K562 (cell line): ENCODE results near the gene C16orf90. TPM values are rescaled to one million over a fixed set of nuclear protein-coding genes. Genes with fewer than 3 reads are reported as not detected.

ENCODE experiments used
- ATAC-seq: fragments of 200-7000 bp; cut with Tn5 transposase; 3 replicates; pipeline ENCODE4 v1.9.1; 2020; ENCODE audit warnings: moderate library complexity
- BruUV-seq: library from RNA; stranded (reverse); fragments of 400-500 nt; replicated peaks from 2 replicates; lab custom pipeline; 2021; lab: Mats Ljungman, UMichigan
- CTCF ChIA-PET: fragments of 300-600 bp; formaldehyde crosslinking; extraction: SDS; loops from one replicate; lab custom pipeline; 2021; ENCODE audit warnings: low intra/inter-chr PET ratio; lab: Yijun Ruan, JAX
- POLR2A ChIA-PET: fragments of 300-600, 350-650 bp; sonication (Branson Sonifier 250); formaldehyde crosslinking; extraction: SDS; loops from one replicate; lab custom pipeline; 2021; ENCODE audit warnings: antibody characterized with exemption, inconsistent platforms; lab: Yijun Ruan, JAX
- DNase-seq, 4 experiments: peaks; one replicate each; pipeline versions ENCODE4 v3.0.0 to v3.0.0-alpha.2; 2011 to 2018; ENCODE audit warnings: low spot score in 3 of 4, mixed read lengths in 3 of 4; ENCODE audit errors: extremely low read depth in 1 of 4
- FAIRE-seq: peaks from 2 replicates; lab custom pipeline; 2011; peaks lifted over from hg19 to GRCh38; lab: Jason Lieb, UNC
- H2AFZ ChIP-seq: 2 replicates; pipeline ENCODE4 v1.6.0; 2011; ENCODE audit warnings: low read depth, low read length, control low read depth, inconsistent platforms
- H3K27ac ChIP-seq: fragments of 200-600 bp; 3 replicates; pipeline ENCODE4 v1.8.0; 2011; ENCODE audit warnings: low read depth, mild to moderate bottlenecking, control low read depth, inconsistent platforms, low read length, moderate library complexity, mixed read lengths; ENCODE audit errors: extremely low read depth
- H3K27me3 ChIP-seq, 2 experiments: fragments of 300-600 bp in 1 of 2; 2 replicates in 1 of 2; 3 replicates in 1 of 2; pipeline versions ENCODE4 v1.6.0 to v1.8.0; 2011; ENCODE audit warnings: inconsistent platforms in 2 of 2, low read length in 2 of 2, mild to moderate bottlenecking in 1 of 2, mixed read lengths in 1 of 2, moderate library complexity in 1 of 2; ENCODE audit not compliant: control insufficient read depth in 2 of 2, insufficient read depth in 2 of 2
- H3K36me3 ChIP-seq: fragments of 300-600 bp; 3 replicates; pipeline ENCODE4 v1.8.0; 2011; ENCODE audit warnings: mild to moderate bottlenecking, low read length, inconsistent platforms; ENCODE audit not compliant: control insufficient read depth, insufficient read depth
- H3K4me1 ChIP-seq, 2 experiments: fragments of 200-600 bp in 1 of 2; replicated peaks in 1 of 2; 2 replicates in 1 of 2; 3 replicates in 1 of 2; pipeline versions ENCODE4 v1.5.1 to v1.8.0; 2011; ENCODE audit warnings: inconsistent platforms in 2 of 2, low read length in 2 of 2, mild to moderate bottlenecking in 1 of 2, mixed read lengths in 1 of 2, moderate library complexity in 1 of 2; ENCODE audit not compliant: control insufficient read depth in 2 of 2, insufficient read depth in 2 of 2
- H3K4me2 ChIP-seq: 2 replicates; pipeline ENCODE4 v1.6.1; 2011; ENCODE audit warnings: low read length, control low read depth, inconsistent platforms, mixed read lengths; ENCODE audit not compliant: insufficient read depth
- H3K4me3 ChIP-seq: fragments of 200-600 bp; sonication (generic), shearing (Covaris generic); 2 replicates; pipeline ENCODE4 v1.5.1; 2016; ENCODE audit warnings: control low read depth, inconsistent platforms
- H3K79me2 ChIP-seq: fragments of 200-600 bp; 3 replicates; pipeline ENCODE4 v1.8.0; 2011; ENCODE audit warnings: low read length, inconsistent platforms; ENCODE audit not compliant: control insufficient read depth, insufficient read depth
- H3K9ac ChIP-seq, 2 experiments: 2 replicates each; pipeline versions ENCODE4 v1.6.0 to v1.6.1; 2011; ENCODE audit warnings: low read depth in 2 of 2, low read length in 2 of 2, control low read depth in 1 of 2, inconsistent platforms in 1 of 2, mild to moderate bottlenecking in 1 of 2, mixed read lengths in 1 of 2; ENCODE audit not compliant: insufficient read depth in 1 of 2
- H3K9me1 ChIP-seq: one replicate; pipeline ENCODE4 v1.6.0; 2011; ENCODE audit warnings: inconsistent platforms, mild to moderate bottlenecking, low read length, moderate library complexity; ENCODE audit not compliant: control insufficient read depth, insufficient read depth
- H3K9me3 ChIP-seq: replicated peaks from 2 replicates; pipeline ENCODE4 v1.5.1; 2011; ENCODE audit warnings: low read depth, low read length, inconsistent platforms; ENCODE audit not compliant: control insufficient read depth, insufficient read depth
- H4K20me1 ChIP-seq: replicated peaks from 2 replicates; pipeline ENCODE4 v1.6.1; 2011; ENCODE audit warnings: low read length, inconsistent platforms, mixed read lengths; ENCODE audit not compliant: control insufficient read depth, insufficient read depth
- BCL6 ChIP-seq: fragments of 250-450 bp; sonication (Bioruptor Pico); IDR thresholded peaks from 2 replicates; pipeline ENCODE4 v1.4.0; 2020
- FOXA3 ChIP-seq, 2 experiments: fragments of 450-650 bp in 1 of 2; sonication (generic) in 1 of 2; formaldehyde crosslinking; IDR thresholded peaks in 1 of 2; conservative IDR thresholded peaks in 1 of 2; 2 replicates each; pipeline versions ENCODE4 v1.4.0 to v1.8.0; 2020 to 2022; ENCODE audit warnings: mild to moderate bottlenecking in 2 of 2, missing genetic modification reagents in 1 of 2
- MAFG ChIP-seq: fragments of 450-650 bp; conservative IDR thresholded peaks from 2 replicates; pipeline ENCODE4 v1.6.1; 2016; ENCODE audit warnings: missing genetic modification characterization, missing compliant biosample characterization
- RBM39 ChIP-seq: fragments of 200-400 bp; formaldehyde crosslinking; optimal IDR thresholded peaks from 2 replicates; pipeline ENCODE3; 2018; ENCODE audit warnings: low read depth, low read length
- RFX7 ChIP-seq: fragments of 250-450 bp; sonication (Bioruptor Pico); IDR thresholded peaks from 2 replicates; pipeline ENCODE4 v1.5.1; 2021; ENCODE audit warnings: mild to moderate bottlenecking
- SMAD1 ChIP-seq: fragments of 150-350 bp; IDR thresholded peaks from 2 replicates; pipeline ENCODE4 v1.6.1; 2014; ENCODE audit warnings: low read length, low read depth; ENCODE audit not compliant: partially characterized antibody
- SMAD3 ChIP-seq: fragments of 450-650 bp; formaldehyde crosslinking; conservative IDR thresholded peaks from 2 replicates; pipeline ENCODE4 v1.4.0; 2020; ENCODE audit warnings: mild to moderate bottlenecking
- SMARCA4 ChIP-seq: fragments of 450-650 bp; IDR thresholded peaks from 2 replicates; pipeline ENCODE4 v1.6.1; 2016
- SMARCB1 ChIP-seq: IDR thresholded peaks from 2 replicates; pipeline ENCODE4 v1.6.1; 2011; ENCODE audit warnings: improper control_type of control experiment, low read depth; ENCODE audit not compliant: insufficient read length
- SNAPC5 ChIP-seq: fragments of 250-450 bp; sonication (Bioruptor Pico); IDR thresholded peaks from 2 replicates; pipeline ENCODE4 v1.8.0; 2021; ENCODE audit warnings: moderate library complexity, mild to moderate bottlenecking, inconsistent platforms
- SREBF2 ChIP-seq: sonication (generic); formaldehyde crosslinking; IDR thresholded peaks from 2 replicates; pipeline ENCODE4 v1.4.0; 2020; ENCODE audit warnings: mild to moderate bottlenecking, missing genetic modification reagents
- TCF7L2 ChIP-seq: fragments of 150-350 bp; IDR thresholded peaks from 2 replicates; pipeline ENCODE4 v1.6.1; 2016; ENCODE audit warnings: low read depth, mild to moderate bottlenecking, low read length, moderate library complexity
- ZBTB33 ChIP-seq: sonication (generic); formaldehyde crosslinking; IDR thresholded peaks from 2 replicates; pipeline ENCODE4 v1.8.1; 2023; ENCODE audit warnings: mild to moderate bottlenecking, missing genetic modification reagents
- ZNF444 ChIP-seq: fragments of 250-450 bp; sonication (Bioruptor Pico); IDR thresholded peaks from 2 replicates; pipeline ENCODE4 v1.4.0; 2020; ENCODE audit warnings: mild to moderate bottlenecking, moderate library complexity
- ZNF507 ChIP-seq: conservative IDR thresholded peaks from 2 replicates; pipeline ENCODE4 v1.6.1; 2017; ENCODE audit warnings: missing genetic modification characterization, missing compliant biosample characterization
- WGBS: fragments of 100-300 bp; shearing (Covaris generic); methylation state at CpG from one replicate; pipeline ENCODE4 v1.1.6; 2016; ENCODE audit warnings: low coverage, mixed read lengths; ENCODE audit not compliant: insufficient coverage; ENCODE audit errors: missing lambda C conversion rate; 5-methylcytosine and 5-hydroxymethylcytosine counted together
- in situ Hi-C: fragments of 300-500 bp; cut with MboI; formaldehyde crosslinking; loops from 4 replicates; pipeline ENCODE4 v1.15.0; 2018; ENCODE audit warnings: inconsistent platforms, mixed read lengths
- intact Hi-C: fragments of 100-400 bp; cut with micrococcal nuclease; formaldehyde crosslinking; loops from 2 replicates; pipeline ENCODE4 v1.14.2; 2022
- polyA plus RNA-seq, 8 experiments: library from polyadenylated mRNA; depleted of rRNA in 4 of 8; stranded (reverse) in 5 of 8; unstranded in 3 of 8; fragments of >200 nt; fragmentation: Nextera tagmentation in 2 of 8; fragmentation: Illumina TruSeq in 1 of 8; extraction: Ambion mirVana in 2 of 8; extraction: Trizol in 1 of 8; gene quantifications; 2 replicates each; pipeline versions ENCODE4 v1.2.1 to v1.2.3, GENCODE V29; 2011 to 2014; ENCODE audit warnings: inconsistent platforms in 1 of 8, missing spikeins in 1 of 8
- total RNA-seq, 7 experiments: library from RNA; depleted of rRNA in 6 of 7; stranded (reverse); fragments of >200 nt in 6 of 7; fragmentation: Illumina TruSeq in 2 of 7; extraction: Trizol in 2 of 7; gene quantifications; 2 replicates each; pipeline versions ENCODE4 v1.2.1 to v1.2.3, GENCODE V29; 2011 to 2021; ENCODE audit warnings: low replicate concordance in 1 of 7

Gene C16orf90
- total and polyA plus RNA-seq, 9 of the 15 experiments (the other 6 are each of a cell fraction or from before 2014, with no cell fraction given): not detected

- TF ChIP-seq ZBTB33 (CRISPR knock-in tag) (no peak), RFX7 (CRISPR knock-in tag) (no peak)
These were observed 24.3 kb upstream of the C16orf90 start (continued) for GRCh38 chr16:3519581-3519980.

GRCh38 chr16:3518986-3519348 lies 23.7 kb upstream of the C16orf90 start:
- TF ChIP-seq SREBF2 (CRISPR knock-in tag) (no peak), TCF7L2 (no peak), SMARCA4 (no peak), ZNF507 (tag) (no peak), MAFG (tag) (no peak), SMAD3 (CRISPR knock-in tag) (no peak), SNAPC5 (CRISPR knock-in tag) (no peak), SMAD1 (no peak), BCL6 (CRISPR knock-in tag) (no peak), ZNF444 (CRISPR knock-in tag) (no peak), RBM39 (no peak), SMARCB1 (no peak), FOXA3 (CRISPR knock-in tag; conservative IDR thresholded peaks at IDR 0.05 in 1 of 2, IDR thresholded peaks at IDR 0.05 in 1 of 2) (no peak)
- TF ChIP-seq, all 486 proteins: peak for 0
- Histone ChIP-seq H3K9me3 (no peaks in the 10 kb centered on the region), H3K4me2 (no peak overlapping the region), H3K4me3 (no peak overlapping the region), H3K9ac (no peak overlapping the region), H3K79me2 (no peaks in the 10 kb centered on the region), H3K27ac (no peak overlapping the region), H4K20me1 (no peaks in the 10 kb centered on the region), H3K36me3 (peaks cover 8% of the 10 kb centered on the region; the same call in 1 of the 3 replicates), H2AFZ (no peak overlapping the region), H3K9me1 (no peaks in the 10 kb centered on the region), H3K4me1 (peaks cover 3 to 7% of the 10 kb centered on the region in 2 experiments; a peak in 2 of 5 replicates), H3K27me3 (no peaks in the 10 kb centered on the region)
- no TSS peak for BruUV-seq
- CTCF ChIA-PET: no interaction called here
- in situ Hi-C loops: no loop called here
- intact Hi-C loops: no loop called here
- POLR2A ChIA-PET: interaction anchor here (0.7 kb wide), 1 partner anchor 64 kb away, joined by 4 read pairs; no protein-coding TSS in a partner anchor
- ATAC-seq (no peak), DNase-seq (no peak), FAIRE-seq (no peak)
- WGBS: 65% methylated on average over 6 of the region's 8 CpGs
